Activated CD8-positive, alpha-beta T cell treated with anti-CD3 and anti-CD28 coated beads for 36 hours (primary cell): ENCODE results near the gene MAP4K2. TPM values are rescaled to one million over a fixed set of nuclear protein-coding genes. Genes with fewer than 3 reads are reported as not detected.

ENCODE experiments used
- ATAC-seq: fragments of 200-7000 bp; cut with Tn5 transposase; one replicate; pipeline ENCODE4 v1.10.0; 2021; ENCODE audit warnings: mild to moderate bottlenecking, moderate library complexity
- CTCF ChIA-PET: fragments of 350-600 bp; sonication (Branson Sonifier 250); formaldehyde crosslinking; loops from one replicate; lab custom pipeline; 2021; ENCODE audit warnings: antibody characterized with exemption; lab: Charles Lee
- POLR2A ChIA-PET: fragments of 350-600 bp; sonication (Branson Sonifier 250); formaldehyde crosslinking; loops from one replicate; lab custom pipeline; 2021; ENCODE audit warnings: antibody characterized with exemption; lab: Charles Lee
- DNase-seq: peaks from one replicate; pipeline ENCODE4 v3.0.0-alpha.2; 2020
- H3K27ac Mint-ChIP-seq: one replicate; pipeline ENCODE4 v1.8.0; 2021; ENCODE audit warnings: mild to moderate bottlenecking, mixed read lengths
- H3K27me3 Mint-ChIP-seq: one replicate; pipeline ENCODE4 v1.8.0; 2021; ENCODE audit warnings: mixed read lengths
- H3K36me3 Mint-ChIP-seq: one replicate; pipeline ENCODE4 v1.8.0; 2021; ENCODE audit warnings: low read depth, mixed read lengths
- H3K4me1 Mint-ChIP-seq: one replicate; pipeline ENCODE4 v1.8.0; 2021; ENCODE audit warnings: low read depth, mixed read lengths
- H3K4me3 Mint-ChIP-seq: one replicate; pipeline ENCODE4 v1.8.0; 2021; ENCODE audit warnings: mild to moderate bottlenecking, moderate library complexity, mixed read lengths
- H3K9me3 Mint-ChIP-seq: one replicate; pipeline ENCODE4 v1.8.0; 2021; ENCODE audit warnings: mixed read lengths
- CTCF ChIP-seq: fragments of 200-600 bp; IDR thresholded peaks from one replicate; pipeline ENCODE4 v1.8.0; 2022; ENCODE audit warnings: antibody characterized with exemption, mild to moderate bottlenecking
- intact Hi-C: fragments of 100-400 bp; cut with micrococcal nuclease; formaldehyde crosslinking; loops from one replicate; pipeline ENCODE4 v1.10.0; 2022
- total RNA-seq, 2 experiments: library from RNA; stranded (reverse); gene quantifications; one replicate each; pipeline ENCODE4 v1.2.3, GENCODE V29; 2021

The MAP4K2 gene
- total RNA-seq, 2 experiments from 2014 or later, result 56.4 to 58.0 TPM

DNA sequence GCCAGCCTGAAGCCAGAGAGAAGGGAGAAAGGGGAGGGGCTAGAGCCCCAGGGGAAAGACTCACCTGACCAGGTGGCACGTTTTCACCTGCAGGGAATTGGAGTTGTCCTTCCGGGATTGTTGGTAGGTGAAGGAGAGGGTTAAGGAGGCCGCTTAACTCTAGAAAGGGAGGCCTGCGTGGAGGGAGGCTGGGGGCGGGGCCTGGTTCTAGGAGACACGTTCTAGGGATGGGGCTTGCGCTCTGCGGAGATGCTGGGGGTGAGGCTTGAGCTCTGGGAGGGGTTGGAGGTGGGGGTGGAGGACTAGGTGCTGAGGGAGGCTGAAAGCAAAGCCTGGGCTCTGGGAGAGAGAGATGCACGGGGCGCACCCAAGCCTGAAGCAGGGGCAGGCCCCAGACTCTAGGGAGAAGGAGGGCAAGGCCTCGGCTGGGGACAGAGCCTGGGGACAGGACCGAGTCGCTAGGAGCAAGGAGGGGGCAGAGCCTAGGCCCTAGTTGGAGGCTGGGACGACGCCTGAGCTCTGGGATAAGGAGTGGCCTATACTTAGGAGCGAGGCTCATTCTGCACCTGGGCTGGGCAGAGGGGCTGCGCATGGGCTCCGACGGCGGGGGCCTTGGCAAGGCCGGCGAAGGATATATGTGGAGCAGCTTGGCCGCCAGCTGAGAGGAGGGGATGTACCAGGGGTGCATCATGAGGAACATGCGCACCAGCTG, 61.5 kb downstream of the MAP4K2 start:
- Mint-ChIP-seq H3K9me3 (no peaks in the 10 kb centered on the region), H3K36me3 (no peaks in the 10 kb centered on the region), H3K4me3 (peak overlapping the region; percentile 62), H3K4me1 (peaks cover 24% of the 10 kb centered on the region), H3K27me3 (no peaks in the 10 kb centered on the region), H3K27ac (no peak overlapping the region)
- intact Hi-C loops, result loop anchor here (10.0 kb wide), 1 partner anchor 57 kb away; no protein-coding TSS in a partner anchor
- POLR2A ChIA-PET, result interaction anchor here (0.8 to 16.1 kb wide), 2 partner anchors 26 to 424 kb away, joined by 3 to 331 read pairs; partner anchors contain the start of genes PRDX5, PYGM, SF1 and TRMT112
- DNase-seq, result no peak
- TF ChIP-seq CTCF, result no peak
- CTCF ChIA-PET, result interaction anchor here (0.8 to 6.8 kb wide), 15 partner anchors 8 to 292 kb away, joined by 3 to 54 read pairs (median 5); no protein-coding TSS in a partner anchor
- ATAC-seq, result no peak

GRCh38 chr11:64739871-64740270, 63.1 kb downstream of the MAP4K2 start:
- Mint-ChIP-seq H3K36me3 (no peaks in the 10 kb centered on the region), H3K4me1 (peaks cover 26% of the 10 kb centered on the region), H3K4me3 (no peak overlapping the region), H3K27me3 (no peaks in the 10 kb centered on the region), H3K9me3 (no peaks in the 10 kb centered on the region), H3K27ac (no peak overlapping the region)
- no peak for TF ChIP-seq CTCF
- ChIA-PET POLR2A (no interaction called here), CTCF (interaction anchor here (0.7 to 1.0 kb wide), 3 partner anchors 24 to 290 kb away, joined by 3 read pairs; no protein-coding TSS in a partner anchor)
- DNase-seq (no peak), ATAC-seq (no peak)
- intact Hi-C loops, result loop anchor here (10.0 kb wide), 1 partner anchor 55 kb away; no protein-coding TSS in a partner anchor

- POLR2A ChIA-PET, result no interaction called here
- no peak for ATAC-seq
- no peak for TF ChIP-seq CTCF
- peak overlapping the region; percentile 34 for H3K27ac Mint-ChIP-seq
- no peak for DNase-seq
- no peak overlapping the region for H3K4me3 Mint-ChIP-seq
- CTCF ChIA-PET, result interaction anchor here (0.9 kb wide), 1 partner anchor 48 kb away, joined by 9 read pairs; no protein-coding TSS in a partner anchor
- H3K36me3 Mint-ChIP-seq, result peaks cover 5% of the 10 kb centered on the region
- H3K4me1 Mint-ChIP-seq, result peaks cover 20% of the 10 kb centered on the region
- no peaks in the 10 kb centered on the region for H3K27me3 Mint-ChIP-seq
- H3K9me3 Mint-ChIP-seq, result no peaks in the 10 kb centered on the region
- intact Hi-C loops, result no loop called here
Measured at GRCh38 chr11:64736654-64737053, 66.4 kb downstream of the MAP4K2 start.

DNA sequence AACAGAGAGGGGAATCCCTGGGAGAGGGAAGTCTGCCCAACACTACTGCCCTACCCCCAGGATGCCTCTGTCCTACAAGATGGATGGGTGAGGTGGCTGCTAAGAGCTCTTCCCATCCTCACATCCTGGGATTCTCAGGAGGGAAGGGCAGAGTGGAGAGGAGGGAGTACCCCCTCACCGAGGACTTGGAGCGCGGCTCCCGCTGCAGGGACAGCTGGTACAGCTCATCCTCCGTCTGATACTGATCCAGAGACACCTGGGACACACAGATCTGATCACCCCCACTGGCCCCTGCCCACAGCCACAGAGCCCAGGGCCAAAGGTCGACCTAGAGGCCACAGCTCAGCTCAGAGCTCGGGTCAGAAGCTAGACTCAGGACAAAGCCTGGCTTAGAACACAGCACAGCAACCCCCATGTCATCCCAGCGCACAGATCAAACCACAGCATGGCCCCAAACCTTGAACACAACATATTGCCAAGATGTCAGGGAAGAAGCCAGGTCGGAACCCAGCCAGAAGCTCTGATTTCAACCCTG, 67.2 kb downstream of the MAP4K2 start:
- POLR2A ChIA-PET, result interaction anchor here (1.4 kb wide), 1 partner anchor 10 kb away, joined by 4 read pairs; no protein-coding TSS in a partner anchor
- Mint-ChIP-seq H3K9me3 (no peaks in the 10 kb centered on the region), H3K4me3 (no peak overlapping the region), H3K4me1 (peaks cover 20% of the 10 kb centered on the region), H3K27ac (peak overlapping the region; percentile 34), H3K36me3 (peaks cover 5% of the 10 kb centered on the region), H3K27me3 (no peaks in the 10 kb centered on the region)
- CTCF ChIA-PET, result interaction anchor here (0.7 to 2.6 kb wide), 6 partner anchors 9 to 85 kb away, joined by 3 to 11 read pairs (median 4); partner anchors contain the start of gene PYGM
- intact Hi-C loops, result no loop called here
- no peak for TF ChIP-seq CTCF
- no peak for DNase-seq
- no peak for ATAC-seq

Other genes with a start within 250 kb of the MAP4K2 start
- gene SLC22A11, start 247.3 kb downstream of the MAP4K2 start, total RNA-seq, result not detected
- gene SLC22A12, start 212.0 kb downstream of the MAP4K2 start, total RNA-seq, result not detected
- gene NRXN2, start 80.0 kb downstream of the MAP4K2 start, total RNA-seq, result under 1 TPM; 0.07 to 0.22 TPM
- gene RASGRP2, start 59.1 kb downstream of the MAP4K2 start, total RNA-seq, result 1 to 10 TPM; 7.8 to 8.2 TPM
- 1 to 10 TPM; 1.2 to 3.3 TPM for gene PYGM, start 43.2 kb downstream of the MAP4K2 start, total RNA-seq
- 100 to 1,000 TPM; 325 to 342 TPM for gene SF1, start 24.7 kb downstream of the MAP4K2 start, total RNA-seq
- gene MEN1, start 7.3 kb upstream of the MAP4K2 start, total RNA-seq, result 10 to 100 TPM; 25.8 to 29.0 TPM
- under 1 TPM; 0.31 to 0.61 TPM for gene CDC42BPG, start 41.4 kb upstream of the MAP4K2 start, total RNA-seq
- gene EHD1, start 75.4 kb upstream of the MAP4K2 start, total RNA-seq, result 10 to 100 TPM; 60.3 to 65.1 TPM
- gene ATG2A, start 114.0 kb upstream of the MAP4K2 start, total RNA-seq, result 10 to 100 TPM; 17.1 to 17.5 TPM
- 10 to 100 TPM; 20.2 to 21.2 TPM for gene PPP2R5B, start 121.5 kb upstream of the MAP4K2 start, total RNA-seq
- gene GPHA2, start 132.7 kb upstream of the MAP4K2 start, total RNA-seq, result not detected
- gene MAJIN, start 168.9 kb upstream of the MAP4K2 start, total RNA-seq, result not detected
- not detected for gene BATF2, start 193.8 kb upstream of the MAP4K2 start, total RNA-seq
- 100 to 1,000 TPM; 118 to 122 TPM for gene ARL2, start 210.9 kb upstream of the MAP4K2 start, total RNA-seq
- 1 to 10 TPM; 4.7 to 5.7 TPM for gene SNX15, start 224.2 kb upstream of the MAP4K2 start, total RNA-seq
- gene SAC3D1, start 238.0 kb upstream of the MAP4K2 start, total RNA-seq, result 10 to 100 TPM; 14.0 to 14.5 TPM